Hepatocyte (in vitro differentiated cells): Measurements from ENCODE around the gene DDN.
A peak's percentile ranks its signal among the peaks of the same experiment; 100 is the strongest.

Experiments
- EZH2 ChIP-seq: fragments of 200-600 bp; sonication (generic); IDR thresholded peaks from 2 replicates; pipeline ENCODE4 v1.6.1; 2016; ENCODE audit warnings: antibody characterized with exemption, mild to moderate bottlenecking, borderline replicate concordance
- TF ChIP-seq, protein P1 (sequence below): fragments of 200-600 bp; sonication (generic); IDR thresholded peaks from 2 replicates; pipeline ENCODE4 v1.5.1; 2016; ENCODE audit warnings: antibody characterized with exemption, mild to moderate bottlenecking; ENCODE audit not compliant: poor library complexity

- TF ChIP-seq, protein P1, sequence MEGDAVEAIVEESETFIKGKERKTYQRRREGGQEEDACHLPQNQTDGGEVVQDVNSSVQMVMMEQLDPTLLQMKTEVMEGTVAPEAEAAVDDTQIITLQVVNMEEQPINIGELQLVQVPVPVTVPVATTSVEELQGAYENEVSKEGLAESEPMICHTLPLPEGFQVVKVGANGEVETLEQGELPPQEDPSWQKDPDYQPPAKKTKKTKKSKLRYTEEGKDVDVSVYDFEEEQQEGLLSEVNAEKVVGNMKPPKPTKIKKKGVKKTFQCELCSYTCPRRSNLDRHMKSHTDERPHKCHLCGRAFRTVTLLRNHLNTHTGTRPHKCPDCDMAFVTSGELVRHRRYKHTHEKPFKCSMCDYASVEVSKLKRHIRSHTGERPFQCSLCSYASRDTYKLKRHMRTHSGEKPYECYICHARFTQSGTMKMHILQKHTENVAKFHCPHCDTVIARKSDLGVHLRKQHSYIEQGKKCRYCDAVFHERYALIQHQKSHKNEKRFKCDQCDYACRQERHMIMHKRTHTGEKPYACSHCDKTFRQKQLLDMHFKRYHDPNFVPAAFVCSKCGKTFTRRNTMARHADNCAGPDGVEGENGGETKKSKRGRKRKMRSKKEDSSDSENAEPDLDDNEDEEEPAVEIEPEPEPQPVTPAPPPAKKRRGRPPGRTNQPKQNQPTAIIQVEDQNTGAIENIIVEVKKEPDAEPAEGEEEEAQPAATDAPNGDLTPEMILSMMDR, result peak; percentile 24
- no peak for TF ChIP-seq EZH2
Measured at GRCh38 chr12:48965298-48965838, 33.8 kb downstream of the DDN start.
